Fibroblast of mammary gland (primary cell): ENCODE data around the gene GLS.

Source experiments
- DNase-seq: peaks from one replicate; pipeline ENCODE4 v3.0.0-alpha.2; 2010; ENCODE audit warnings: low read depth
- H3K4me3 ChIP-seq: 2 replicates; pipeline ENCODE4 v1.5.1; 2011; ENCODE audit warnings: low read depth, mild to moderate bottlenecking, low read length, moderate library complexity; ENCODE audit not compliant: control insufficient read depth
- TF ChIP-seq, protein P1 (sequence below): conservative IDR thresholded peaks from 2 replicates; pipeline ENCODE4 v1.5.1; 2011; ENCODE audit warnings: low read depth, low read length, inconsistent platforms; ENCODE audit not compliant: control insufficient read depth, insufficient read depth

The GLS gene

DNA sequence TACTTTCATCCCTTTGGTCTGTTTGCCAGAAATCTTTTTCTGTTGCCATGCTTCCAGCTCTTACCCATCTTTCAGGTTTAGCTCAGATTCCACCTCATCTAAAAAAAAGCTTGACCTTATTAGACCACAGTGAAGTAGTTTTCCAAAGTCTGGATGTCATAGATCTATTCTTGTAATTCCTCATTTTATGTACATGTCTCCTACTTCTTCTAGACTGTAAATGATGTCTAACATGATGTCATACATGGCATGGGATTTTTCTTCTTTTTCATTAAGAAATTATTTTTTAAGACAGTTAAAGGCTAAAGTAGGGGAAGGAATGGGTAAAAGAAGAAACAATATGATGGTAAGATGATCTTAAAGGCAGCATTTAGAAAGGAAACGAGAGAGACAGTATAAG is 11.3 kb downstream of the GLS start:
- H3K4me3 ChIP-seq, result no peak overlapping the region
- TF ChIP-seq, protein P1, sequence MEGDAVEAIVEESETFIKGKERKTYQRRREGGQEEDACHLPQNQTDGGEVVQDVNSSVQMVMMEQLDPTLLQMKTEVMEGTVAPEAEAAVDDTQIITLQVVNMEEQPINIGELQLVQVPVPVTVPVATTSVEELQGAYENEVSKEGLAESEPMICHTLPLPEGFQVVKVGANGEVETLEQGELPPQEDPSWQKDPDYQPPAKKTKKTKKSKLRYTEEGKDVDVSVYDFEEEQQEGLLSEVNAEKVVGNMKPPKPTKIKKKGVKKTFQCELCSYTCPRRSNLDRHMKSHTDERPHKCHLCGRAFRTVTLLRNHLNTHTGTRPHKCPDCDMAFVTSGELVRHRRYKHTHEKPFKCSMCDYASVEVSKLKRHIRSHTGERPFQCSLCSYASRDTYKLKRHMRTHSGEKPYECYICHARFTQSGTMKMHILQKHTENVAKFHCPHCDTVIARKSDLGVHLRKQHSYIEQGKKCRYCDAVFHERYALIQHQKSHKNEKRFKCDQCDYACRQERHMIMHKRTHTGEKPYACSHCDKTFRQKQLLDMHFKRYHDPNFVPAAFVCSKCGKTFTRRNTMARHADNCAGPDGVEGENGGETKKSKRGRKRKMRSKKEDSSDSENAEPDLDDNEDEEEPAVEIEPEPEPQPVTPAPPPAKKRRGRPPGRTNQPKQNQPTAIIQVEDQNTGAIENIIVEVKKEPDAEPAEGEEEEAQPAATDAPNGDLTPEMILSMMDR, result no peak
- DNase-seq, result no peak

DNA sequence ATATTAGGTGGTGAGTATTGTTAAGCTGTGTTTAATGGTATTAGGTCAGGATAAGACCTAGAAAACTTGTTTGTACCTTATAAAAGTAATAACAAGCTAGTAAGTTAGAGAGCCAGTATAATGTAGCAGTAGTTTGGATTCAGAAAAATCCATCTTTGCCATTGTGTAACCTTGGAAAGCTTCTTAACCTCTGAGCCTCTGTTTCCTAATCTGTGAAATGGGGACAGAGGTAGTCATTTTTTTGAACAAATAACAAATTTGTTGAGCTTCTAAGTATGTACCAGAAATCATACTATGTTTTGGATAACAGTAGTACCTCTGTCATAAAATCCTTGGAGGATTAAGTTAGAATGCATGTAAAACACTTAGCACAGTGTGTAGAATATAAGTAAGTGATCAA is 12.5 kb downstream of the GLS start:
- DNase-seq, result no peak
- TF ChIP-seq, protein P1, result no peak
- no peak overlapping the region for H3K4me3 ChIP-seq

- no peak overlapping the region for H3K4me3 ChIP-seq
- TF ChIP-seq, protein P1, result no peak
- no peak for DNase-seq
Measured at GRCh38 chr2:190896477-190896876, 15.9 kb downstream of the GLS start.

- no peak for DNase-seq
- no peak overlapping the region for H3K4me3 ChIP-seq
- TF ChIP-seq, protein P1, result no peak
Measured at GRCh38 chr2:190903693-190904450, 23.3 kb downstream of the GLS start.

GRCh38 chr2:190904640-190905261 is 24.1 kb downstream of the GLS start:
- no peak for DNase-seq
- H3K4me3 ChIP-seq, result no peak overlapping the region
- TF ChIP-seq, protein P1, result no peak

DNA sequence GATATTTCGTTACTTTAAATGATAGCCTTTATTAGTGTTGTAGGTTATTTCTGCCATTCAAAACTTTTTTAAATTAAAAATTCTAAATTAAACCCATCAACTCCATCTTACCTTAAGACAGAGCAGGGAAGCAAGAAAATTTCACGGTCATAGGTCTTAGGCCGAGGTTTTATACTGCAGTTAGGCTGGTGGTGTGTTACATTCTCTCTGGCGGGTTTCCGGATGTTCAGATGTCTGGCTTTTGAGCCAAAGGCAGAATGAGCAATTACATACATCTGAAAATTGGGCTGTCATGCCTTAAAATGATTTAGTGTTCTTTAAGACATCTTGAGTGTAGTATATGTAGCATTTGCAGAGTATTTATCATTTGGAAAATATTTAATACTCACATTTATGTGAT is 27.9 kb downstream of the GLS start:
- TF ChIP-seq, protein P1, result no peak
- no peak overlapping the region for H3K4me3 ChIP-seq
- DNase-seq, result no peak
